SK-N-SH (cell line): ENCODE measurements around the gene CD2. TPM values are rescaled to one million over a fixed set of nuclear protein-coding genes. Genes with fewer than 3 reads are reported as not detected.

ENCODE experiments used
- CTCF ChIA-PET: fragments of 300-600, 350-600 bp; formaldehyde crosslinking; extraction: SDS; loops from one replicate; lab custom pipeline; 2021; lab: Yijun Ruan, JAX
- POLR2A ChIA-PET: fragments of 350-600 bp; sonication (Branson Sonifier 250); formaldehyde crosslinking; extraction: SDS; loops from one replicate; lab custom pipeline; 2020; ENCODE audit warnings: antibody characterized with exemption, inconsistent platforms; lab: Yijun Ruan, JAX
- DNase-seq: peaks from one replicate; pipeline ENCODE4 v3.0.0; 2012
- H2AFZ ChIP-seq: fragments of 200-600 bp; sonication (generic); 2 replicates; pipeline ENCODE4 v1.8.1; 2016; ENCODE audit warnings: antibody characterized with exemption, mild to moderate bottlenecking, low read depth
- H3F3A ChIP-seq: fragments of 200-600 bp; sonication (generic); replicated peaks from 2 replicates; pipeline ENCODE3; 2016; ENCODE audit warnings: antibody characterized with exemption, mild to moderate bottlenecking; ENCODE audit not compliant: insufficient read depth
- H3K27ac ChIP-seq, 2 experiments: fragments of 200-500 bp in 1 of 2; fragments of 200-600 bp in 1 of 2; sonication (Bioruptor generic) in 1 of 2; sonication (generic), shearing (Covaris generic) in 1 of 2; 2 replicates each; pipeline versions ENCODE4 v1.5.1 to v1.6.1; 2014 to 2016; ENCODE audit warnings: low read depth in 2 of 2, inconsistent platforms in 1 of 2, low read length in 1 of 2, mild to moderate bottlenecking in 1 of 2, mixed read lengths in 1 of 2
- H3K27me3 ChIP-seq: fragments of 200-600 bp; sonication (generic), shearing (Covaris generic); 2 replicates; pipeline ENCODE4 v1.6.1; 2016; ENCODE audit warnings: mixed run types; ENCODE audit not compliant: insufficient read depth
- H3K36me3 ChIP-seq, 2 experiments: fragments of 200-500 bp in 1 of 2; fragments of 200-600 bp in 1 of 2; sonication (Bioruptor generic) in 1 of 2; sonication (generic) in 1 of 2; replicated peaks in 1 of 2; 2 replicates each; pipeline versions ENCODE3 to v1.5.1; 2014 to 2016; ENCODE audit warnings: low read length in 1 of 2, mild to moderate bottlenecking in 1 of 2; ENCODE audit not compliant: insufficient read depth in 2 of 2, control insufficient read depth in 1 of 2
- H3K4me1 ChIP-seq, 2 experiments: fragments of 200-500 bp in 1 of 2; fragments of 200-600 bp in 1 of 2; sonication (Bioruptor generic) in 1 of 2; sonication (generic), shearing (Covaris generic) in 1 of 2; 2 replicates each; pipeline versions ENCODE4 v1.5.1 to v1.6.1; 2014 to 2016; ENCODE audit warnings: low read depth in 1 of 2, low read length in 1 of 2, mixed run types in 1 of 2; ENCODE audit not compliant: insufficient read depth in 2 of 2, control insufficient read depth in 1 of 2
- H3K4me2 ChIP-seq: fragments of 200-600 bp; sonication (generic), shearing (Covaris generic); 2 replicates; pipeline ENCODE4 v1.6.1; 2017; ENCODE audit warnings: mixed run types
- H3K4me3 ChIP-seq, 2 experiments: fragments of 200-500 bp in 1 of 2; fragments of 200-600 bp in 1 of 2; sonication (Bioruptor generic) in 1 of 2; sonication (generic), shearing (Covaris generic) in 1 of 2; 2 replicates each; pipeline versions ENCODE4 v1.5.1 to v1.8.1; 2014 to 2016; ENCODE audit warnings: low read depth in 2 of 2, inconsistent platforms in 1 of 2, low read length in 1 of 2, mild to moderate bottlenecking in 1 of 2, mixed read lengths in 1 of 2, moderate library complexity in 1 of 2
- H3K79me2 ChIP-seq: fragments of 200-600 bp; sonication (generic); 2 replicates; pipeline ENCODE4 v1.8.1; 2017; ENCODE audit warnings: mild to moderate bottlenecking; ENCODE audit not compliant: insufficient read depth
- H3K9ac ChIP-seq: fragments of 200-600 bp; sonication (generic); 2 replicates; pipeline ENCODE4 v1.6.1; 2017; ENCODE audit warnings: mixed run types
- H3K9me2 ChIP-seq: fragments of 200-600 bp; sonication (generic); 2 replicates; pipeline ENCODE4 v1.6.1; 2017; ENCODE audit warnings: mixed run types
- H3K9me3 ChIP-seq: fragments of 200-600 bp; sonication (generic); 2 replicates; pipeline ENCODE4 v1.6.1; 2017; ENCODE audit warnings: mixed run types, mild to moderate bottlenecking, moderate library complexity
- H4K20me1 ChIP-seq: fragments of 200-600 bp; sonication (generic); 2 replicates; pipeline ENCODE4 v1.6.1; 2017; ENCODE audit warnings: mild to moderate bottlenecking, mixed run types; ENCODE audit not compliant: insufficient read depth
- CHD2 ChIP-seq: fragments of 150-350 bp; IDR thresholded peaks from 2 replicates; pipeline ENCODE4 v1.6.1; 2018; ENCODE audit warnings: low read length; ENCODE audit not compliant: partially characterized antibody
- ELF1 ChIP-seq: IDR thresholded peaks from 2 replicates; pipeline ENCODE4 v1.4.0; 2012
- EP300 ChIP-seq, 2 experiments: IDR thresholded peaks; 2 replicates each; pipeline versions ENCODE4 v1.4.0 to v1.6.1; 2012; ENCODE audit warnings: borderline replicate concordance in 1 of 2, low read depth in 1 of 2, low read length in 1 of 2
- EZH2phosphoT487 ChIP-seq: fragments of 200-600 bp; sonication (generic); IDR thresholded peaks from 2 replicates; pipeline ENCODE4 v1.6.1; 2017; ENCODE audit warnings: low read depth, mixed run types, mild to moderate bottlenecking, antibody characterized with exemption, moderate library complexity, borderline replicate concordance
- GATA2 ChIP-seq: sonication (generic); formaldehyde crosslinking; IDR thresholded peaks from 2 replicates; pipeline ENCODE4 v1.5.0; 2020; ENCODE audit warnings: mild to moderate bottlenecking, missing genetic modification reagents
- MXI1 ChIP-seq: IDR thresholded peaks from 2 replicates; pipeline ENCODE4 v1.6.1; 2012; ENCODE audit warnings: mild to moderate bottlenecking, low read depth, low read length, improper control_type of control experiment
- RAD21 ChIP-seq: IDR thresholded peaks from 2 replicates; pipeline ENCODE4 v1.6.1; 2012; ENCODE audit warnings: mild to moderate bottlenecking, low read length
- RCOR1 ChIP-seq: fragments of 150-350 bp; IDR thresholded peaks from 2 replicates; pipeline ENCODE4 v1.6.1; 2017; ENCODE audit warnings: antibody characterized with exemption, low read length
- RXRA ChIP-seq: IDR thresholded peaks from 2 replicates; pipeline ENCODE4 v1.4.0; 2012; ENCODE audit warnings: low read depth, mild to moderate bottlenecking, borderline replicate concordance
- SMC3 ChIP-seq: IDR thresholded peaks from 2 replicates; pipeline ENCODE4 v1.6.1; 2012; ENCODE audit warnings: low read depth, low read length, improper control_type of control experiment
- YY1 ChIP-seq: IDR thresholded peaks from 2 replicates; pipeline ENCODE4 v1.4.0; 2012; ENCODE audit warnings: low read depth, mild to moderate bottlenecking
- WGBS: methylation state at CpG from one replicate; pipeline ENCODE4 v1.1.6; 2017; ENCODE audit warnings: low lambda C conversion rate; 5-methylcytosine and 5-hydroxymethylcytosine counted together
- polyA plus RNA-seq, 3 experiments: library from polyadenylated mRNA; depleted of rRNA; stranded (reverse); fragments of >200 nt; gene quantifications; 2 replicates each; pipeline ENCODE4 v1.2.3, GENCODE V29; 2012
- TF ChIP-seq, protein P1 (sequence below): IDR thresholded peaks from 2 replicates; pipeline ENCODE4 v1.6.1; 2012; ENCODE audit warnings: mild to moderate bottlenecking, low read depth, low read length, moderate library complexity
- TF ChIP-seq, protein P2 (sequence below): IDR thresholded peaks from 2 replicates; pipeline ENCODE4; 2012

CD2 gene
- polyA plus RNA-seq, 1 of the 3 experiments (the other 2 are of a cell fraction), result not detected

DNA sequence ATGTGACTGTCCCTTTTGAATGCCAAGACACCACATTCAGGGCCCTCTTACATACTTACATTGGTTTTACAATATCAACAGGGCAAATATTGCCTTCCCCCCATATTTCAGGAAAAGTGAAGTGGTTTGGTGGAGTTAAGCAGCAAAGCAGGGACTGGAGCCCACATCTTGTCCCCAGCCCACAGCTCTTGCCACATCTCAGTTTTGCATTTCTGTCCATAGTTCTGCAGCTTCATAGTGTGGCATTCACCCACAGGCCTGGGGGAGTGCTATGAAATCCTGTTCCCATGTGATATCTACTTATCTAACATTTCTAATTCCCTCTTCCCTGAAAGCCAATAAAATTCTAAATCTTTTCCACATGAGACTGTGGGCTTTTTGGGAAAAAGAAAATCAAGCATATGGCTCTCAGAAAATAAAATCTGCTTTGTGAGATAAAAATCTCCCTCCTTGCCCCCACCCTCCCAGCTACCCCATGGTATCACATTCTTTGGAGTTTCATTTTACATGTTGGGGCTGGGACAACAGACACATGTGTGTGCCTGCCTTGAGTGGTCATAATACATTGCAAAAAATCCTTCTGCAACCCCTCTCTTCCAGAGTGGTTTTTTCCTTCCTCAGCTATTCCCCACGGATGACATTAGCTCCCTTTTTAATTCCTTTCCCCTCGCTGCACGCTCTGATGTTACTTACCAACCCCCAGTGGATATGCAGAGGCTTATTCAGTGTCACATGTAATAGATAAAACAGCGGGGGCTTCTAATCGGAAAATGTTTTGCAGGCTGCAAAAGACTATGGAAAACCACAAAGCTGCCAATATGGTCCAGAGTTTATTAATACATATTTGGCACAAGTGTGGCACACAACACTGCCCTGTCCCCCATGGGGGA lies 20.5 kb upstream of the CD2 start:
- H3K79me2 ChIP-seq, result no peaks in the 10 kb centered on the region
- H3K9me3 ChIP-seq, result no peaks in the 10 kb centered on the region
- ChIA-PET CTCF (interaction anchor here (0.7 to 4.8 kb wide), 16 partner anchors 9 to 551 kb away, joined by 3 to 33 read pairs (median 3); partner anchors contain the start of gene CD58), POLR2A (interaction anchor here (1.7 kb wide), 1 partner anchor 327 kb away, joined by 4 read pairs; the partner anchor contains the start of gene TTF2)
- TF ChIP-seq EP300 (IDR thresholded peaks at IDR 0.05; ENCODE audit: borderline replicate concordance in 1 of 2, low read depth in 1 of 2, low read length in 1 of 2), result peak in 1 of 2 experiments; percentile 81; a peak in 2 of 4 replicates
- no peak for TF ChIP-seq ELF1
- TF ChIP-seq RCOR1, result peak; percentile 56; the same call in 1 of the 2 replicates
- TF ChIP-seq CHD2, result peak; percentile 32
- TF ChIP-seq GATA2 (CRISPR knock-in tag), result peak; percentile 65
- TF ChIP-seq RAD21, result peak; percentile 29; the same call in 1 of the 2 replicates
- 44% methylated on average over 5 of the region's 5 CpGs for WGBS
- H2AFZ ChIP-seq, result no peak overlapping the region
- H4K20me1 ChIP-seq, result no peaks in the 10 kb centered on the region
- H3K4me1 ChIP-seq, result peaks cover 0 to 17% of the 10 kb centered on the region in 2 experiments; a peak in 2 of 4 replicates
- no peak overlapping the region for H3K4me2 ChIP-seq
- no peak overlapping the region; a peak in 1 of 4 replicates for H3K4me3 ChIP-seq
- H3K9ac ChIP-seq, result no peak overlapping the region
- H3K9me2 ChIP-seq, result no peaks in the 10 kb centered on the region
- DNase-seq, result peak; percentile 60
- no peaks in the 10 kb centered on the region for H3K27me3 ChIP-seq
- no peaks in the 10 kb centered on the region for H3K36me3 ChIP-seq
- H3K27ac ChIP-seq, result peak overlapping the region in 1 of 2 experiments; percentile 84; a peak in 2 of 4 replicates
- no peaks in the 10 kb centered on the region for H3F3A ChIP-seq

DNA sequence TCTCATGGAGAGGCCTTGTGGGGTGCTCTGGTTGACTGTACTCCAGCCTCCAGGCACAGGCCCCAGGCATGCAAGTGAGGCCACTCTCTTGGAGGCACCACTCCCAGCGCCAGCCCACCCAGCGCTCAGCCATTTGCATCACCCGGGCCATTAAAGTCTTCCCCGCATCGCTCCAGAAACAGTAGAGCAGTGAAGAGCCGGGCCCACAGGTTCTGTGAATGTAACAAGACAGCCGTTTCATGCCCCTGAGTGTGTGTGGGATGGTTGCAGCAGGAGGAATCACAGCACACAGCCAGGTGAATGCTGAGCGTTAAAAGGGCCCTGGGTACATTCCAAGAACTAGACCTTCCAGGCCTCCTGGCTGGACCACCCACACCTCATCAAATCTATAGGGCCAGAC lies 19.0 kb upstream of the CD2 start:
- TF ChIP-seq, protein P1, sequence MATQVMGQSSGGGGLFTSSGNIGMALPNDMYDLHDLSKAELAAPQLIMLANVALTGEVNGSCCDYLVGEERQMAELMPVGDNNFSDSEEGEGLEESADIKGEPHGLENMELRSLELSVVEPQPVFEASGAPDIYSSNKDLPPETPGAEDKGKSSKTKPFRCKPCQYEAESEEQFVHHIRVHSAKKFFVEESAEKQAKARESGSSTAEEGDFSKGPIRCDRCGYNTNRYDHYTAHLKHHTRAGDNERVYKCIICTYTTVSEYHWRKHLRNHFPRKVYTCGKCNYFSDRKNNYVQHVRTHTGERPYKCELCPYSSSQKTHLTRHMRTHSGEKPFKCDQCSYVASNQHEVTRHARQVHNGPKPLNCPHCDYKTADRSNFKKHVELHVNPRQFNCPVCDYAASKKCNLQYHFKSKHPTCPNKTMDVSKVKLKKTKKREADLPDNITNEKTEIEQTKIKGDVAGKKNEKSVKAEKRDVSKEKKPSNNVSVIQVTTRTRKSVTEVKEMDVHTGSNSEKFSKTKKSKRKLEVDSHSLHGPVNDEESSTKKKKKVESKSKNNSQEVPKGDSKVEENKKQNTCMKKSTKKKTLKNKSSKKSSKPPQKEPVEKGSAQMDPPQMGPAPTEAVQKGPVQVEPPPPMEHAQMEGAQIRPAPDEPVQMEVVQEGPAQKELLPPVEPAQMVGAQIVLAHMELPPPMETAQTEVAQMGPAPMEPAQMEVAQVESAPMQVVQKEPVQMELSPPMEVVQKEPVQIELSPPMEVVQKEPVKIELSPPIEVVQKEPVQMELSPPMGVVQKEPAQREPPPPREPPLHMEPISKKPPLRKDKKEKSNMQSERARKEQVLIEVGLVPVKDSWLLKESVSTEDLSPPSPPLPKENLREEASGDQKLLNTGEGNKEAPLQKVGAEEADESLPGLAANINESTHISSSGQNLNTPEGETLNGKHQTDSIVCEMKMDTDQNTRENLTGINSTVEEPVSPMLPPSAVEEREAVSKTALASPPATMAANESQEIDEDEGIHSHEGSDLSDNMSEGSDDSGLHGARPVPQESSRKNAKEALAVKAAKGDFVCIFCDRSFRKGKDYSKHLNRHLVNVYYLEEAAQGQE, result no peak
- TF ChIP-seq, protein P2, sequence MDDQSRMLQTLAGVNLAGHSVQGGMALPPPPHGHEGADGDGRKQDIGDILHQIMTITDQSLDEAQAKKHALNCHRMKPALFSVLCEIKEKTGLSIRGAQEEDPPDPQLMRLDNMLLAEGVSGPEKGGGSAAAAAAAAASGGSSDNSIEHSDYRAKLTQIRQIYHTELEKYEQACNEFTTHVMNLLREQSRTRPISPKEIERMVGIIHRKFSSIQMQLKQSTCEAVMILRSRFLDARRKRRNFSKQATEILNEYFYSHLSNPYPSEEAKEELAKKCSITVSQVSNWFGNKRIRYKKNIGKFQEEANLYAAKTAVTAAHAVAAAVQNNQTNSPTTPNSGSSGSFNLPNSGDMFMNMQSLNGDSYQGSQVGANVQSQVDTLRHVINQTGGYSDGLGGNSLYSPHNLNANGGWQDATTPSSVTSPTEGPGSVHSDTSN, result no peak
- TF ChIP-seq EZH2phosphoT487, result no peak
- TF ChIP-seq RXRA, result no peak
- no peak for TF ChIP-seq SMC3
- no peak for TF ChIP-seq MXI1
- TF ChIP-seq RAD21, result no peak
- TF ChIP-seq YY1, result no peak
- H3K9me3 ChIP-seq, result no peaks in the 10 kb centered on the region
- ChIA-PET CTCF (interaction anchor here (1.5 to 4.8 kb wide), 2 partner anchors 45 to 162 kb away, joined by 5 to 33 read pairs; no protein-coding TSS in a partner anchor), POLR2A (no interaction called here)
- no peak overlapping the region for H3K9ac ChIP-seq
- no peak overlapping the region for H3K4me2 ChIP-seq
- no peaks in the 10 kb centered on the region for H3K9me2 ChIP-seq
- no peaks in the 10 kb centered on the region for H3K36me3 ChIP-seq
- no peaks in the 10 kb centered on the region for H4K20me1 ChIP-seq
- H3F3A ChIP-seq, result no peaks in the 10 kb centered on the region
- 70% methylated on average over 2 of the region's 8 CpGs for whole genome bisulfite sequencing
- no peaks in the 10 kb centered on the region for H3K27me3 ChIP-seq
- no peak for DNase-seq
- peaks cover 0 to 12% of the 10 kb centered on the region in 2 experiments; a peak in 2 of 4 replicates for H3K4me1 ChIP-seq
- H3K4me3 ChIP-seq, result no peak overlapping the region
- H3K79me2 ChIP-seq, result no peaks in the 10 kb centered on the region
- H2AFZ ChIP-seq, result no peak overlapping the region
- H3K27ac ChIP-seq, result no peak overlapping the region
